Activated CD4-positive, alpha-beta T cell treated with anti-CD3 and anti-CD28 coated beads, Interleukin-2, amount 50 U/mL, for 4 hours (primary cell): ENCODE results near the gene BARD1.
"Not testable (repeated sequence)": the region's sequence is repeated elsewhere in the genome, so short reads cannot be mapped to it uniquely, and the experiment has no call there.

Source experiments
- DNase-seq, 2 experiments: peaks; one replicate each; pipeline ENCODE4 v3.0.0-alpha.2; 2020

Gene BARD1

DNA sequence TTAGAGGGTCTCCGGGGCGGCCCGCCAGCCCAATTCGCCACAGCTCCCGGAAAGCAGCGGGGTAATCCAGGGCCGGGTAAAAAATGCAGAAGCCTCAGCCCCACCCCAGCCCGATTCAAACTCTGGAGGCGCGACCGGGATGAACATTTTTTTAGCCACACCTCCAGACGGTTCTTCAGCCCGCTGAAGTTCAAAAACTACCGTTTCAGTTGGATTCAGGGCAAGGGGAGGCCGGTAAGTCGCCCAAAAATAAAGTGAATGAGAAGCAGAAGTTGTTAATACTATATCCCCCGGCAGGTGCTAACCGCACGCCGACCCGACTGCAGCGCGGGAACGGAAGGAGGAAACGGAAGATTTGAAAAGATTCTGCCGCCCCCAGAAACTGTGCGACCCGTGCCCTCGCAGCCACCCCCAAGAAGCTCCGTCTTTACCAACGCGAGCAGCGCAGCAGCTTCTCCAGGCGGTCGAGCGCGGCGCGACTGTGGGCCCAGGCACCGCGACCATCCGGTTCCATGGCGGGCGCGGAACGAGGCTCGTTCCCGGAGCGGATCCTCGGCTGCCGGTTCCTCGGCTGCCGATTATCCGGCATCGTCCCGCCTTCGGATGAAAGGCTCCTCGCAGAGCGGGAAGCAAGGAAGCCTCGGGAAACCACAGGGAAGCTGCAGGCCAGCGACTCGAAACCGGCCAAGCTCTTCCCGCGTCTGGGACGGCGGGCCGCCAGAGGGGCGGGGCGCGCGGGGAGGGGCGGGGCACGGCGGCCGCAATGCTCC, at the start of gene BARD1:
BARD1 (minus strand) TSS at position 703 of the 770 bp plus-strand sequence; CDS start at position 589, 114 bp downstream.
- peak; percentile 42 for DNase-seq

DNA sequence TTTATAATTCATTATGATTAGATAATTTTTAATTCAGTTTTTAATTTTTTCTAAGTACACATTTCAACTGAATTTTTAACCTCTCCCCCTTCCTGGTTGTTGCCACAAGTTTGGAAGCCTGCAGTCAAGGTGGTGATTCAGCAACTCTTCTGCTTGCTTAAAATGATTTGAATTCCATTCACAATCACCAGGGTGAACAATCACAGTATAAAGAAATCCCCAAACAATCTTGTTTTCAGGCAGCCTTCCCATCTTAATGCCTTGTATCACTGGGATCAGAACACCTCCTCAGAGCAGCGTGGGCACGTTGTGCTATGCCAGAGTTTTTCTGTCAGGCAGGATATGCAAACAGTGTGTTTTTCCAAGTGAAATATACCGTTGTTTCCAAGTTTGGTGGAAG, 46.7 kb upstream of the BARD1 start:
- no peak for DNase-seq

GRCh38 chr2:214853906-214854305, 44.4 kb upstream of the BARD1 start:
- DNase-seq: no peak

- DNase-seq: no peak
Measured at GRCh38 chr2:214843823-214844222, 34.3 kb upstream of the BARD1 start.

DNA sequence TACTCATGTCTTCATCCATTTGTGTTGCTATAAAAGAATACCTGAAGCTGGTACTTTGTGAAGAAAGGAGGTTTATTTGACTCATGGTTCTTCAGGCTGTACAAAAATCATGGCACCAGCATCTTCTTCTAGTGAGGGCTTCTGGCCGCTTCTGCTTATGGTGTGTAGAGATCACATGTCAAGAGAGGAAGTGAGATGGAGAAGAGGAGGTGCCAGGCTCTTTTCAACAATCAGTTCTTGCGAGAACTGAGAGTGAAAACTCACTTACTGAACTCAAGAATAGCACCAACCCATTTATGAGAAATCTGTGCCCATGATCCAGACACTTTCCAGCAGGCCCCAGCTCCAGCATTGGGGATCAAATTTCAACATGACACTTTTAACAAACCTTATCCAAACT, 30.0 kb upstream of the BARD1 start:
- DNase-seq: no peak

- DNase-seq: no peak
Measured at GRCh38 chr2:214837466-214837865, 28.0 kb upstream of the BARD1 start.

DNA sequence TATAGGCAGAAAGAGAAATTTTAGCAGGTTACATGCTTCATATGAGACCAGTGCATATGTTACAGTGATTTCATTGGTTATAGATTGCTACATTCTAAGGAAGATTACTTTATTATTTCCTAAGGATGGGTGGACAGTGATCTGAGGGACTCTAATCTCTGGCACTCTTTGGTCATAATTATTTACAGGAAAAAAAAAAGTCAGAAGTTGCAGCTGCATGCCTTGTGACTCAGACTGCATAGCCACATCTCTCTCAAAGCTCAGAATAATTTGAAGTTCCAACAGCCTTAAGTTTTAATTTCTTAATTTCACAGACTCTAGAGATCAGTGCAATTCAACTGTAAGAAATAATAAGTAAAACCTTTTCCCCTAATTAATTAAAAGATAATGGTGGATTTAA, 27.1 kb upstream of the BARD1 start:
- no peak for DNase-seq

- no peak for DNase-seq
Measured at GRCh38 chr2:214830794-214831346, 21.4 kb upstream of the BARD1 start.

GRCh38 chr2:214816008-214816533, 6.6 kb upstream of the BARD1 start:
- no peak for DNase-seq

DNA sequence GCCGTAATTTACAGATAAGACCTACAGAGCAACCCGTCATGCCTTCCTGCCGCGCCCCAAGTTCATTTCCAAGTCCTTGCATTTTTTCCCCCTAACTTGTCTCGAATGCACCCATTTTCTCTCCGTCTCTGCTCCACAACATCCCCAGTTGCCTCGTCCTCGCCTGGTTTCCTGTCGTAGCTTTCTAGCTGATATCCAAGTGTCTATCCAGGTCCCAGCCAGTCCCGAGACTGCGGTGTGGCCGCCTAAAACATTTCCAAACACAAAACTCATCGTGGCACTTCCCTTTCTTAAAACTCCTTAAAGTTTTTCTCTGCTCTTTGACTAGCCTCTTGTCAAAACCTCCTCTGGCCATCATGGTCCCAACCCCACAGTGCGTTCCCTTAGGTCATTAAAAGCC, 1.2 kb upstream of the BARD1 start:
- no peak for DNase-seq

GRCh38 chr2:214809751-214810564, 475 bp upstream of the BARD1 start:
- peak; percentile 97 to 98 for DNase-seq

DNA sequence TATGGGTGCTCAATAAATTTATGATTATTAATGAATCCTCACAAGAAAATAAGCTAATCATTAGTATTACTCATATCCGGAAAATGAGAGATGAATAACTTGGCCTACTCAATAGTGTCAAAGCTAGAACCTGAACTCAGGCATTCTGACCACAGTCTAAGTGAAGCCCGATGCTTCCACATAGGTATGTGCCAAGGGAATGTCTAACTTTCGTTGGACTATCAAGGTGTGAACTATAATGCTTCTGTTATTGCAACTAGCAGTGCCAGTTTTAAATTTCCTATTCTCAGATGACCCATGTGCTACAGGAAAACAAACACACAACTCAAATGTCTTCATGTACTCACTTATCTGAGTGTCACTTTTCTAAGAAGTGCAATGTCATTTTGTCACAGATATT, 1.8 kb downstream of the BARD1 start:
- DNase-seq: no peak

- no peak for DNase-seq
Measured at GRCh38 chr2:214801768-214802397, 7.6 kb downstream of the BARD1 start.

DNA sequence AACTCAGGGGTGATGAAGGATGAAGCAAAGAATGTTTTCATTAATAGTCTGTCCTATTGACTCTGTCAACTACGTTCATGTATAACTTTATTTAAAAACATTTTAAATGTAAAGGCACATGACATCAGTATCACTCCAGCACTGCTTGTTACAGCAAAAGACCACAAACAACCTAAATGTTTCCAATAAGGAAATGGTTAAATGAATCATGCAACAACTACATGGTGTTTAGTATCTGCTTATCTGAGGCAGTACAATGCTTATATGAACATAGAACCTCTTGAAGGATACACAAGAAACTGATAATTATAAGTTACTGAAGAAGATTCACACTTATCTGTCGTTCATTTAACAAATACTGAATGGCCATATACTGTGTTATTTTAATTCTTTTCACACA, 8.4 kb downstream of the BARD1 start:
- no peak for DNase-seq

DNA sequence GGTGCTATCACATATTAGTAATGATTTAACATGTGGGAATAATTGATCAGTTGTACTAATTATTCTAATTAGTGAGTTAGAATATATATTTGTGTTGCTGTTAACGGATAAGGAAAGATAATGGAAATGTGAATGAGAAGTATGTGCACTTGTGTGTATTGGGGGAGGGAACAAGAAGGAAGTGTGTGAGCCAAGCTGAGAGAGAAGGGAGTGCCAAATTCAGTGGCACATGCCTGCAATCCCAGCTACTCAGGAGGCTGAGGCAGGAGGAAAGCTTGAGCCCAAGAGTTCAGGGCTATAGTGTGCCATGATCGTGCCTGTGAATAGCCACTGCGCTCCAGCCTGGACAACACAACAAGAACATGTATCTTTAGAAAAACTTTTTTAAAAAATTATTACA, 9.3 kb downstream of the BARD1 start:
- DNase-seq: no peak

GRCh38 chr2:214796911-214797310, 12.6 kb downstream of the BARD1 start:
- no peak for DNase-seq

DNA sequence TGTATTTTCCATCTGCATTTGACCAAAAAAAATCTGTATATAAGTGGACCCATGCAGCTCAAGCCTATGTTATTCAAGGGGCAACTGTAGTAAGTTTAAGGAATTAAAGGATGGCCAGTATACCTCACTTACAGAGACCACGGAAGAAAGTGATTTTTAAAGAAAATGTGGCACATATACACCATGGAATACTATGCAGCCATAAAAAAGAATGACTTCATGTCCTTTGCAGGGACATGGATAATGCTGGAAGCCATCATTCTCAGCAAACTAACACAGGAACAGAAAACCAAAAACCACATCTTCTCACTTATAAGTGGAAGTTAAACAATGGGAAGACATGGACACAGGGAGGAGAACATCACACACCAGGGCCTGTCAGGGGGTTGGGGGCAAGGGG, 26.3 kb downstream of the BARD1 start:
- DNase-seq: not testable (repeated sequence)

GRCh38 chr2:214782671-214783070, 26.8 kb downstream of the BARD1 start:
- no peak for DNase-seq

- DNase-seq: no peak
Measured at GRCh38 chr2:214781226-214781625, 28.3 kb downstream of the BARD1 start.

DNA sequence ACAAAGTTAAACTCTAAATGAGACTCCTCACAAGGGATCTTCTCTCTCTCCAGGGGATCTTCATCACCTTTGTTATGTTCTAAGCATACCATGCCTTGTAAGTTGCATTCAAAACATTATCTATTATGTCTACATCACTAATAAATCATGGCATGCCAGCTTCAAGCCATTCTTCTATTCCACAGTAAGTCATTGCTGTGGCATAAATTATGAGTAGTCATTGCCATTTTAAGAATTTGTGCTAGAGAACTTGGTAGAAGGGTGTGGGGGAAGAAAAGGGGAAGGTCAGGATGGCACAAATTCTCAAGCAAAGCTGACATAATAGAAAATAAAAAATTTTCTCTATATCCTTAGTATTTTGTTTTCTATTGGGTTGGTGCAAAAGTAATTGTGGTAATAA, 33.5 kb downstream of the BARD1 start:
- no peak for DNase-seq

- DNase-seq: no peak
Measured at GRCh38 chr2:214774108-214774507, 35.4 kb downstream of the BARD1 start.

- DNase-seq: no peak
Measured at GRCh38 chr2:214772443-214773015, 37.0 kb downstream of the BARD1 start.

DNA sequence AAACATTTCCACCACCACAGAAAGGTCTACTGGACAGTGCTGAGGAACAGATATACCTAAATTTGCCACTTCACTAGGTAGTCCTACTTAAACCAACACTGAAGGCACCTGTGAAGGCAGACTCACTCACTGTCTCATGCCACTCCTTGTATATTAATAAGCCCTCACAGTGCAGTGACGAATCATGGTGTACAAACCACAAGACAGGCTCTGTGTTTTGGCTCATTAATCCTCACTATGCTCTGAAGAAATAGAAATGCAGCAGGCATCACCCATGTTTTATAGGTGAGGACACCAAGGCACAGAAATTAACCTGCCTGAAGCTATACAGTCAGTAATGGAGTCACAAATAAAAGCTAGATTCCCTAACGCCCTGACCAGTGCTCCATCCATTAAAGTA, 44.3 kb downstream of the BARD1 start:
- DNase-seq: no peak
